CD4-positive, alpha-beta T cell treated with Interleukin-4 for 1 hour (primary cell): ENCODE data around the gene PEX6.

Experiments
- DNase-seq, 2 donors: peaks; one replicate each; pipeline ENCODE4 v3.0.0-alpha.2; 2020 to 2022

The PEX6 gene, protein sequence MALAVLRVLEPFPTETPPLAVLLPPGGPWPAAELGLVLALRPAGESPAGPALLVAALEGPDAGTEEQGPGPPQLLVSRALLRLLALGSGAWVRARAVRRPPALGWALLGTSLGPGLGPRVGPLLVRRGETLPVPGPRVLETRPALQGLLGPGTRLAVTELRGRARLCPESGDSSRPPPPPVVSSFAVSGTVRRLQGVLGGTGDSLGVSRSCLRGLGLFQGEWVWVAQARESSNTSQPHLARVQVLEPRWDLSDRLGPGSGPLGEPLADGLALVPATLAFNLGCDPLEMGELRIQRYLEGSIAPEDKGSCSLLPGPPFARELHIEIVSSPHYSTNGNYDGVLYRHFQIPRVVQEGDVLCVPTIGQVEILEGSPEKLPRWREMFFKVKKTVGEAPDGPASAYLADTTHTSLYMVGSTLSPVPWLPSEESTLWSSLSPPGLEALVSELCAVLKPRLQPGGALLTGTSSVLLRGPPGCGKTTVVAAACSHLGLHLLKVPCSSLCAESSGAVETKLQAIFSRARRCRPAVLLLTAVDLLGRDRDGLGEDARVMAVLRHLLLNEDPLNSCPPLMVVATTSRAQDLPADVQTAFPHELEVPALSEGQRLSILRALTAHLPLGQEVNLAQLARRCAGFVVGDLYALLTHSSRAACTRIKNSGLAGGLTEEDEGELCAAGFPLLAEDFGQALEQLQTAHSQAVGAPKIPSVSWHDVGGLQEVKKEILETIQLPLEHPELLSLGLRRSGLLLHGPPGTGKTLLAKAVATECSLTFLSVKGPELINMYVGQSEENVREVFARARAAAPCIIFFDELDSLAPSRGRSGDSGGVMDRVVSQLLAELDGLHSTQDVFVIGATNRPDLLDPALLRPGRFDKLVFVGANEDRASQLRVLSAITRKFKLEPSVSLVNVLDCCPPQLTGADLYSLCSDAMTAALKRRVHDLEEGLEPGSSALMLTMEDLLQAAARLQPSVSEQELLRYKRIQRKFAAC

DNA sequence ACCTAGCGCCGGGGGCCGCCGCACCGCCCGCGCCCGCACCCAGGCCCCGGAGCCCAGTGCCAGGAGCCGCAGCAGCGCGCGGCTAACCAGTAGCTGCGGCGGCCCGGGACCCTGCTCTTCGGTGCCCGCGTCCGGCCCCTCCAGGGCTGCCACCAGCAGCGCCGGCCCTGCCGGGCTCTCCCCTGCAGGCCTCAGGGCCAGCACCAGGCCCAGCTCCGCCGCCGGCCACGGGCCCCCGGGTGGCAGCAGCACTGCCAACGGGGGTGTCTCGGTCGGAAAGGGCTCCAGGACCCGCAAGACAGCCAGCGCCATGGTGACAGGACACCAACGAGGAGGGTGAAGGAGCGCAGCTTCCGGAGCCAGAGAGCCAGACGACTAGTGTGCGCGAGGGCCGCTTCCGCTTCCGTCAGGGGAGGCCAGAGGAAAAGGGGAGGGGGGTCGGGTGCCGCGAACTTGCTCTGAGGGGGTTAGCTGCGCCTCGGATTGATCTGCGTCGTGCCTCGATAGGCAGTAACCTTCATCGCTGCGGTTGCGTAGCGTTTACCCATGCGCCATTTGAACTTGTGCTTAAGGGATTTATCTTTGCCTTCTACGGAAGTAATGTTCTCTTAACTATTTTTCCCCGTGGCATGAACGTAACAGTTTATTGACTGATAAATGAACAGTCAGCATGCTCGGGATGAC lies at the start of gene PEX6:
PEX6 (minus strand) TSS at position 343 of the 684 bp plus-strand sequence; CDS start at position 312, 31 bp downstream.
- peak; percentile 94 to 95 for DNase-seq

DNA sequence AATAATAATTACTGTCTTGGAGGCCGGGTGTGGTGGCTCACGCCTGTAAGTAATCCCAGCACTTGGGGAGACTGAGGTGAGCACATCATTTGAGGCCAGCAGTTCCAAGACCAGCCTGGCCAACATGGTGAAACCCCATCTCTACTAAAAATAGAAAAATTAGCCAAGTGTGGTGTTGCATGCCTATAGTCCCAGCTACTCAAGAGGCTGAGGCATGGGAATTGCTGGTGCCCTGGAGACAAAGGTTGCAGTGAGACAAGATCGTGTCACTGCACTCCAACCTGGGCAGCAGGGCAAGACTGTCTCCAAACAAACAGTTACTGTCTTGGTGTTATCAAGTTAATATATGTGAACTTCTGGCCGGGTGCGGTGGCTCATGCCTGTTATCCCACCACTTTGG lies 47.4 kb upstream of the PEX6 start:
- no peak for DNase-seq

DNA sequence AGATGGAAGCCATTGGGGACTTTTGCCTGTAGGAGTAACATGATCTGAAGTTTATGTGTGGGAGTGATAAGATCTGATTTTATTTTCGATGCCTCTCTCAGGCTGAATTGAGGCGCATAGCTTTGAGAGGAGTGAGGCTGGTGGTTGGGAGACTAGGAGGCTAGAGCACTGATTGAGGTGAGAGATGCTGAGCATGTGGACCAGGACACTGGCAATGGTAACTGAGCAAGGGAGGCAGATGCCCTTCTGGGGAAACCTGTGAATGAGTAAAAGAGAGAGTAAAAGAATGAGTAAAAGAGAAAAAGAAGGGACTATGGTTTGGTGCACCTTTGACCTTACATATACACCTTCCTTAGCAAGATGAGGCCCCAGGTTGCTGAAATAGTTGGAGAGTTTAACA lies 45.5 kb upstream of the PEX6 start:
- DNase-seq: no peak

DNA sequence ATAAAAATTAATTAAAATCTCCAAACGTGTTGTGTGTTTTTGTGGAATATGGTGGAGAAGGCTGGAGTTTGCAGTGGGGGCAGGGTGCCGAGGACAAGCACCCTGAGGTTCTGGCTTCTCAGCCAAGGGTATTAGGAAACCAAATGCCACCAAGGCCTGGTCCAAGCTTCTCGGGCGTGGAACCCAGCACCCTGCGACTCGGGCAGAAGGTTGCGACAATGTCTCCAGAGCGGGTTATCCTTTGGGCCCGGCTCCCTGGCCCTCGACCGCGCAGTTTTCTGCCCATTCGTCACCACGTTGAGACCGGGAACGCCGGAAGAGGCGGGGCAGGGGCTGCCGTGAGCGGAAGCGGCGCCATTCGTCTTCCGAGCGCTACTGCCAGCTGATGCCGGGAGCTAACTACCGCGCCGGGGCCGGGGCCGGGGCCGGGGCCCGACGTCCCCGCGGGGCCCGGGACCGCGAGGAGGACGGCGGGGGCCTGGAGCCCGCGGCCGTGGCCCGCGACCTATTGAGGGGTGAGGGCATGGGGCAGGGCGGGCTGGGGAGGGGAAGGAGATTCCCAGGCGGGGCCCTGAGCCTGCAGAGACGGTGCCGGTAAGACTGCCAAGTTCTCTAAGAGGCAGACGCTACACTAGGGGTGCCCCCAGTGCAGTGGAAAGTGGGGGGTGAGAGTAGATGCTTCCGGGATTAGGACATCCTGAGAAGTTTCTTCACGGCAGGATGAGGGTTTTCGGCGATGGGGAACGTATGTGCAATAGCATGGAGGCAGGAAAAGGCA lies 42.5 kb upstream of the PEX6 start, which contains the start of gene RRP36:
RRP36 (plus strand) TSS at position 354 of the 778 bp plus-strand sequence; CDS start at position 386, 32 bp downstream.
- peak; percentile 61 to 65 for DNase-seq

DNA sequence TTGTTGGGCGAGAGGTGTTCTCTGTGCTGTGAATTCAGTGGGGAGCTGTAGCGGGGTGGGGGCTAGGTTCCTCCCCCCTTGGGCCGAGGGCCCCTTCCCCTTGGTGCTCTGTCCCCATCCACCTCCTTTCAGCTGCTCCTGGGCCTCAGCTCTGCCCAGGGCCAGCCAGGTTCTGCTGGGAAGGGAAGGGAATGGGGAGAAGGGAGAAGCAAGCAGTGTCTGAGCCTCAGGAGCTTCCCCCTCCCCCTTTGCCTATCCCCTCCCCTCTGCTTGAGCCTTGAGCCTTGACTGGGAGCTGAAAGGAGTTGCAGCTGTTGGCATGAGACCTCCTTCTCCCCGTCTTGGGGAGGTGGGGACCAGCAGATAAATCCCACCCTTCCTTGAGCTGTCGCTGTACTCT lies 41.9 kb upstream of the PEX6 start:
- DNase-seq: no peak

DNA sequence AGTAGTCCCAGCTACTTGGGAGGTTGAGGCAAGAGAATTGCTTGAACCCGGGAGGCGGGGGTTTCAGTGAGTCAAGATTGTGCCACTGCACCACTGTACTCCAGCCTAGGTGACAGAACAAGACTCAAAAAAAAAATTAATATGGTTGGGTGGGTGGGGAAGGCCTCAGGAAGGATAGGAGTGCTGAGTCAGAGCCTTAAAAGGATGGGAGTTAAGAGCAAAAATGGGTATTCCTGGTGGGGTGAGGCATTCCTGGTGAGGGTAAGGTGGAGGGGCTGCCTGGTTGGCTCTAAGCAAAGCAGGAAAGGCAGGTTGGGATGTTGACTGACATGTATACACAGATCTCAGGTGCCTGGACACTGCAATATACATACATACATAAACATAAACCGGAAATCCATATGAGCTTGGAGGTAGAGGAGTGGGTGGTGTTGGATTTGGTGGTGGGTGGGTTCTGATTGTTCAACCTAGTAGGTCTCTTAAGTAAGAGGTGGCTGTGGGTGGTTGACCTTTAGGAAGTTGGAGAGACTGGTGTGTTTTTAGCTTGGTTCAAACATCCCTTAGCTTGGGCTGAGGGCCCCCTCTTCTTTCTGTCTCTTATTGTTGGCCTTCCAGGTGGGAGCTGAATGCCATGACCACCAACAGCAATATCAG lies 41.2 kb upstream of the PEX6 start:
- no peak for DNase-seq

DNA sequence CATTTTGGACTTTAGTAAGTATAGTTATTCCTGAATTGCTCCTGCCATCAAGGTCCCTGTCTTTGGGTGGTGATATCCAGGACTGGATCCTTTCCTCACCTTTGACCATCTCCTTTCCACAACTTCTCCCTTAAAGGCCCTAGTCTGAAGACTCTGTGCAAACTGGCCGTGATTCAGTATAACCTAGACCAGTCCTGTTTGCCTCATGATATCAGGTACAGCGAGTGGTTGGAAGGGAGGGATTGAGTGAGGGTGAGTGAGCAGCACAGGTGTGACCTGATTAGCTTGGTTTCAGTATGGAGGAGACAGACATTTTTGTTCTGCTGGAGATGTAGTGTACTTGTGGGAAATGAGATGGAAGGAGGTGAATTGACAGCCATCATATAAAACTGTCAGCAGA lies 40.2 kb upstream of the PEX6 start:
- no peak for DNase-seq

DNA sequence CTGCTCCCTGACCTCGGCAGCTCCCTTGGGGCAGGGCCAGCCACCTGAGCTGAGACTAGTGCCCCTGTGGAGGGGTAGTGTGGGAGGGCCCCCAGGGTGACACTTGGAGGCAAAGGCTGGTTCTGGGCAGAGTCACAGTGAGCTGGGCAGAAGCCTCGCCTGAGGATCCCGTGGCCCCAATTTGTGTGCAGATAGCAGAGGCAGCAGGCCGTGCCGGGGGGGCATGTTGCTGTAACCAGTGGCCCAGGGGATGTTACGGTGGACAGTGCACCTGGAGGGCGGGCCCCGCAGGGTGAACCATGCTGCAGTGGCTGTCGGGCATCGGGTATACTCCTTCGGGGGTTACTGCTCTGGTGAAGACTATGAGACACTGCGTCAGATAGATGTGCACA lies 38.0 kb upstream of the PEX6 start:
- DNase-seq: no peak

DNA sequence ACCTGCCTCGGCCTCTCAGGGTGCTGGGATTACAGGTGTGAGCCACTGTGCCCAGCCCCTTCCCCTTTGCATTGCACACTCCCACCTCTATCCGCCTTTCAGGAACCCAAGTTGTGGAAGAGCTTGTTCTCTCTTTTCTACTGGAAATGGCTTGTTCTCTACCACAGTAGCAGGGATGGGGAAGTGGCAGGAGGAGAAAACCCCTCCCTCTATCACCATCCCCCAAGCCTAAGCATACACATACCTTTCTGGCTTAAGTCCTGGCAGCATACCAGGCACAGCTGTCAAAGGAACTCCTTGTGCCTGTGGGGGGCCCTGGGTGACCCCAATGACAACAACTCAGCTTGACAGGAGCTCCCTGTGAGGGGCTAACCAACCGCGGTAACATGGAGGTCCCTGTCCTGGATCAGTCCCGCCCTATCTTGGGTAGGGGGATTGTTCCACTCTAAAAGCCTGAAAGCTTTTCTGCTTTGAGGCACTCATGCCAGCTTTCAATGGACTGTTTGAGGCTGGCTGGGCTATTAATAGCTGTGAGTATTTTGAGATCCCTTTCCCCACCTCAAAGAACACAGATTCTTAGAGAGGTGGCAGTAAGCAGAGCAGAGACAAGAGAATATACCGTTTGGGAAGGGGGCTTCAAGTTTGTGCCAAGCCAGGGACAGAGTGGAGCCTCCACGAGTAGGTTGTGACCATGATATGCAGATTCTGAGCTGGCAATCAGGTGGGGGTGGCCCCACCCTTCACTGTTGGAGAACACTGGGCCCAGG lies 37.4 kb upstream of the PEX6 start:
- DNase-seq: no peak

DNA sequence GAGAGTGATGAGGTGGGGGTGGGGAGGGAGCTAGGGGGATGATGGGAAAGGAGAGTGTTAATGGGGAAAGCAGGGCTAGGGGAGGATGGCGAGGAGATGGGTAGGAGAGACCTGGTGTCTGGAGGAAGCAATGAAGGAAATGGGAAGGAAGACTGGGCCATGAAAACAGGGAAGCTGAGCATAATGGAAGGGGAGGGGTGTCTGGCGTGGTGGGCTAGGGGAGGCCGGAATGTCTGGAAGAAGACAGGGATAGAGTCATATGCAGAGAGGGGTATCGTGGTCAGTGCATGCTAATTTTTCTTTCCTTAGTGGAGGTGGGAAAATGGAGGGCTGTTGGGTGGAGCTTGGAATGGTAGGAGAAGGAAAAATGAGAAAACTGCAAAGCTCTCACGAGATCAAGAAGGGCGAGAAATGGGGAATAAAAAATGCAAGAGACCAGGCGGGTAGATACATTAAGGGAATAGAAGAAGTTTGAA lies 35.5 kb upstream of the PEX6 start:
- DNase-seq: no peak

DNA sequence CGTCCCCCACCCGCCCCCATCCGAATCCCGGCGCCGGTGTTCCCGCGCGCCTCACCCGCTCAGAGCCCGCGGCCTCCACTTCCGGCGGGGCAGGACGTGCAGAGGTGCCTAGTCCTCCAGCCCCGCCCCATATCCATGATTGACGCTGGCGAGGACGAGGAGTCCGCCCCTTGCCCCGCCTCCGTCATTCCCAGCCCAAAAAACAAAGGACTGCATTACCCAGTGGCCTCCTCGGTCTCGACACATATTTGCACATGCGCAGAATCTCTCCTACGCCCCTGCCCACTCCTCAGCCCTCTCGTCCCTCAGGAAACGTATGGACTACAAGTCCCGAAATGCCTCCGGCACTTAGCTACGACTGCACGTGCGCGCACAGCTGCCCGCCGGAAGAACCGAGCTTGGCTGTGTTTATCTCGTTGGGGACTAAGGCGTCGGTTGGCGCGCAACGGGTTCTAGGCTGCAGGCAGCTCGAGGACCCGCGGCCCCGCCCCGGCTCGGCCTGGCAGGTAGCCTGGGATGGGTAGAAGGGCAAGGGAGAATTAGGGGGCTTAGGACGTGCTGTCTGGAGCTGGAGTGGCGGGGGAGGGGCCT lies 35.0 kb upstream of the PEX6 start, which contains the start of the genes KLHDC3 and MEA1:
KLHDC3 (plus strand) TSS at position 407 of the 591 bp plus-strand sequence. CDS start 2,944 bp downstream, outside the sequence.
MEA1 (minus strand) TSS at position 104 of the 591 bp plus-strand sequence. CDS start 133 bp downstream, outside the sequence.
- peak; percentile 100 for DNase-seq

DNA sequence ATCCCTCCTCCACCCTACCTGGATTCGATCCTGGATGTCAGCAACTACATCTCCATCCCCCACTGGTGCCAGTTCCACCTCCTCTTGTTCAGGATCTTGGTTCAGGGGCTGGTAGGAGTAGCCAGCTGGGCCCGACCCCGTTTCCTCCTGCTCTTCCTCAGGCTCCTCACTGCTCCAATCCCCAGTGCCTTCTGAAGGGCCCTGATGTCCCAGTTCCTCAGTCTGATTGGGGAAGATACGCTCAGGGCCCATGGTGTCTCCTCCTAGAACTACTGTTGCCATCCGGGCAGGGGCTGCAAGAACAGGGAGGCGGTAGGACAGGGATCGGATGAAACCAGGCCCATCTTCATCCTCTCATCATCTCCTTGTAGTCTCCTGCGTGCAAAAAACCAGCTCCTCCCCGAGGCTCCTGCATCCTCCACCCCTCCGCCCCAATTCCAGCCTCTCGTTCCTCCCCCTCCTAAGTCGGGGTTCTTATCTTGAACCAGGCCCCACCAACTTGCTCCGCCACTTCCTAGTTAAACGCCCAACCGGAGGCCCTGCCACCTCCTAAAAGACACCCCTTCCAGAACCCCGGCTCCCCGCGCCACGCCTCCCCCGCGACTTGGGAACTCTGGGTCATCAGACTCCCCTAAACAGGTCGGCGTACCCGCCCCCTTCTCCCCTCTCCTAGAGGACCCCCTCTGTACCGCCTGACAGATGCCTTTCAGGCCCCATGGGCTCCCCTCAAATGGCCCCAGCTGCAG lies 34.3 kb upstream of the PEX6 start:
- DNase-seq: no peak

DNA sequence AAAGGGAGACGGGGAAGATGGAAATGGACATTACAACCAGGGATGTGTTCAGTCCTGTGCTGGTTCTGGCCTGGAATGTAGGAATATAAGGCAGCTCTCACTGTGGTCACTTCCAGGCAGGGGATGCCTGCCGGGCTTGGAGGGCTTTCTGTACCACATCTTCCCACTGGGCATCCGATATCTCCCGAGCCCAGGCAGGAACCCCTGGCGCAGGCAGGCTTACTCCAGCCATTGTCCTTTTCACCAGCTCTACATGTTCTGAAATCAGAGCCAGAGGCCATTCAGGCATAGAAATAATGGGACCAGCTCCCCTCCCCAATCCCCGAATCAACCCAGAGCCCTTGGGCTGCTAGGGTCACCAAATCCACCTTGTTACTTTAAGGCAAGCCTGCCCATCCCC lies 33.4 kb upstream of the PEX6 start:
- no peak for DNase-seq

DNA sequence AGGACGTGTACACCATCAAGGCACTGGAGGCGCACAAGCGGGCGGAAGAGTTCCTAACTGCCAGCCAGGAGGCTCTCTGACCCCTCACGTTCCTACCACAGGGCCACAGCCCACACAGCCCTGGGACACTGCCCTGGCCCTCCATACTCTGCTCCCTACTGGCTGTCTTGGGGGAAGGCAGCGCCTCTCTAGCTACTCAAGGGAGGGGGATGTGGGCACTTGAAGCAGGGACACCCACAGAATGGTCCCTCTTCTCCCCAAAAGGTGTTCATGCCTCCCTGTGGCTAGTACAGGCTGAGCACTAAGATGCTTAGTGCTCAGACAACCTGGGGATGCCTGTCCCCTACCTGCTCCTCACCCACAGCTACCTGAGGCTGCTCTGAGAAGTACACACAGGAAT lies 32.2 kb upstream of the PEX6 start:
- DNase-seq: no peak

DNA sequence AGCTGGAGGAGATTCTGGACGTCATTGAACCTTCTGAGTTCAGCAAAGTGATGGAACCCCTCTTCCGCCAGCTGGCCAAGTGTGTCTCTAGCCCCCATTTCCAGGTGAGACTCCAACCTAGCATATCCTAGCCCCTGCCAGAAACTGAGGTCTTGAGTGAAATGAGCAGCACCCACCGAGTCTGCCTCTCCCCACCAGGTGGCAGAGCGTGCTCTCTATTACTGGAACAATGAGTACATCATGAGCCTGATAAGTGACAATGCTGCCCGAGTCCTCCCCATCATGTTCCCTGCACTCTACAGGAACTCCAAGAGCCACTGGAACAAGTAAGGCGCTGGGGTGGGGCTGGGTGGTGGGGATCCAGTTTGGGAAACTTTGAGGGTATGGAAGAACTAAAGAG lies 30.1 kb upstream of the PEX6 start:
- DNase-seq: peak; percentile 38 to 42

DNA sequence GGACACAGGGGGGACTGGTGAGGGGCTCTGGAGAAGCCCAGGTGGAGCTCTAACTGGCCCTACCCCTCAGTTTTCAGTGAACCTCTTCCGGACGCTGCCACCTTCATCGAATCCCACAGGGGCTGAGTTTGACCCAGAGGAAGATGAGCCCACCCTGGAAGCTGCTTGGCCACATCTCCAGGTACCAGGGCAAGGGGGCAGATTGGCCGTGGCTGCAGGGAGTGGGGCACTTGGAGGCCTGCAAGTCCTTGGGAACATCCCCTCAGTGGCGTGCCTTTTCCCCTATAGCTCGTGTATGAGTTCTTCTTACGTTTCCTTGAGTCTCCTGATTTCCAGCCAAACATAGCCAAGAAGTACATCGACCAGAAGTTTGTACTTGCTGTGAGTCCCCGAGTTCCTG lies 28.1 kb upstream of the PEX6 start:
- no peak for DNase-seq

DNA sequence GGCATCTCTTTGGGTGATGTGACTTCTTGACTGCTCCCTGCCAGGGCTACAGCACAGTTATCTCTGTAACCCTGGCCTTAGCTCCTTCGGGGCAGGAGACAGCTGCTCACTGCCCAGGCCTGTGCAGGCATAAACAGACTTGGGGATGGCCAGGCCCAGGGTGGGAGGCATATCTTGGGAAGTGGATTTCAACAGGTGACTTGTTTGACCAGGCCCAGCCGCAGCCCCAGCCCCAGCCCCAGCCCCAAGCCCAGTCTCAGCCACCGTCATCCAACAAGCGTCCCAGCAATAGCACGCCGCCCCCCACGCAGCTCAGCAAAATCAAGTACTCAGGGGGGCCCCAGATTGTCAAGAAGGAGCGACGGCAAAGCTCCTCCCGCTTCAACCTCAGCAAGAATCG lies 27.3 kb upstream of the PEX6 start:
- no peak for DNase-seq

DNA sequence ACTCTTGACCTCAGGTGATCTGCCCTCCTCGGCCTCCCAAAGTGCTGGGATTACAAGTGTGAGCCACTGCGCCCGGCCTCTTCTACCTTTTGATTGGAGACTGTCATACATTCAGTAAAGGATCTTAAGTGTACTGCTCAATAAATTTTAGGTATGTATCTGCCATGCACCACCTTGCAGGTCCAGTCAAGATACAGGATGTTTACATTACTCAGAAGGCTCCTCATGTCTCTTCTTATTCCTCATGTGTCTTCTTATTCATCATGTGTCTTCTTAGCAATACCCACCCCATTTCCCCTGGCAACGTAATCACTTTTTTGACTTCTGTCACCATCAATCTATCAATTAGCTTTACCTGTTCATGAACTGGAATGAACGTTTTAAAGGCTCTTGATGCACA lies 26.9 kb upstream of the PEX6 start:
- no peak for DNase-seq

DNA sequence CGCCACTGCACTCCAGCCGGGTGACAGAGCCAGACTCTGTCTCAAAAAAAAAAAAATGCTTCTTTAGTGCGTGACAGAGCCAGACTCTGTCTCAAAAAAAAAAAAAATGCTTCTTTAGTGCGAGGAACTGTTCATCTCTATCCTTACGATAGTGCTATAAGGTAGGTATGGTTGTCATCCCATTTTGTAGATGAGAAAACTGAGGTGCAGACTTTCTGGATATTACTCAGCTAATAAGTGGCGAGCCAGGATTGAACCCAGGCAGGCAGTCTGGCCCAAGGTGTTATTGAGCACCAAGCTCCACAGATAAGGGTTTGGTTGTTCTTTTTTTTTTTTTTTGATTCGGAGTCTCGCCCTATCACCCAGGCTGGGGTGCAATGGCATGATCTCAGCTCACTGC lies 22.9 kb upstream of the PEX6 start:
- DNase-seq: no peak
